ENCODE measurements around the gene RABAC1. TPM values are rescaled to one million over a fixed set of nuclear protein-coding genes. Genes with fewer than 3 reads are reported as not detected.

The RABAC1 gene
- total and polyA plus RNA-seq, 2 donors from 2014 or later = 146 to 333 TPM

DNA sequence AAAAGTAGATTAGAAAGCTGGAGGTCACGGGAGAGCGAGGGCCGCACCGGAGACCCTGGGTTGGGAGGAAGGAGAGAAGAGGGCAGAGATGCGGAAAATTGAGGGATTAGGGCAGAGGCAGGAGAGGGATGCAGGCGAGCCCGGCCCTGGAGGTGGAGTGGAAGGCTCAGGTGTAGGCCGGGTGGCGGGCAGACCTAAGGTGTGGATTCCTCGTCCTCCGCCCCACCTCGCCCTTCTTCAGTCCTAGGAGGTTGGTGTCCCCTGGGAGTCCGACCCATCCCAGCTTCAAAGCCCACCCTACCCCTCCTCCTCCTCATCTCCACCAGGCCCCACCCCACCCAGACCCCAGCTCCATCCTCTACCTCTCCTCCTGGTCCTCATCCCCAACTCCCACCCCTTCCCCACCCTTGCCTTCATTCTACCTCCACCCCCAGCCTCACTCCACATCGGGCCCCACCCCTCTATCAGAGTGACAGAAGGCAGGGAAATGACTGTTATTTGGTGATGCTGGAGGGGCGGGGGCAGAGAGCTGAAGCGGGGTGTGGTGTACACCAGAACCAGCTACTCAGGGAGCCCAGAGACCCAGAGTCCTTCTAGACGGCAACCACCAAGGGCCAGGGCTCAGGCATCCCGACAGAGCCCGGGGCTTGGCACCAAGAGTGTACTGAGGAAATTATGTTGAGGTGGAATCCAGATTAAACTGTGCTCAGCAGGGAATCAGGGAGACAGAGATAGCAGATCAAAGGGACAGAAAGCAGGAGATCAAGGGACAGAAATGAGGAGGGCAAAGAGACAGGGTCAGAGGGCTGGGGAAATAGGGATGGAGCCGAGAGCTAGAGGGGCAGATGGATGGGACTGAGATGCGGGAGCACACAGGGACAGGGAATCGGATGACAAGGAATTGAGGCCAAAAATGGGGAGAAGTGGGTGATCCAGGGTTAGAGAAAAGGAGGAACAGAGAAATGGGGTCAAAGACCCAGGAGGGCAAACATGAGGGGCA lies 37.2 kb downstream of the RABAC1 start:
- H3K9ac ChIP-seq (ENCODE audit: low read length in 3 of 3) = no peak overlapping the region
- no peaks in the 10 kb centered on the region for H3K36me3 ChIP-seq (ENCODE audit: control insufficient read depth in 2 of 3, insufficient read depth in 3 of 3, low read length in 3 of 3)
- H3K27ac ChIP-seq (ENCODE audit: low read depth in 2 of 2, low read length in 2 of 2) = no peak overlapping the region
- H3K4me1 ChIP-seq (ENCODE audit: control insufficient read depth in 2 of 3, insufficient read depth in 2 of 3, low read depth in 1 of 3, low read length in 3 of 3) = no peaks in the 10 kb centered on the region
- H3K9me3 ChIP-seq (ENCODE audit: control insufficient read depth in 2 of 3, insufficient read depth in 1 of 3, low read length in 3 of 3) = peaks cover 0 to 4% (median 0%) of the 10 kb centered on the region in 3 donors
- H3K27me3 ChIP-seq (ENCODE audit: control insufficient read depth, insufficient read depth, low read length) = peaks cover 66% of the 10 kb centered on the region
- H3K4me3 ChIP-seq (ENCODE audit: low read length in 3 of 3) = no peak overlapping the region
- intact Hi-C loops (cut with DNase I) = no loop called here
- DNase-seq (no peak), FAIRE-seq (no peak)
- no peak for TF ChIP-seq CTCF (IDR thresholded peaks at IDR 0.05; ENCODE audit: borderline replicate concordance, extremely low read depth, insufficient read depth)

DNA sequence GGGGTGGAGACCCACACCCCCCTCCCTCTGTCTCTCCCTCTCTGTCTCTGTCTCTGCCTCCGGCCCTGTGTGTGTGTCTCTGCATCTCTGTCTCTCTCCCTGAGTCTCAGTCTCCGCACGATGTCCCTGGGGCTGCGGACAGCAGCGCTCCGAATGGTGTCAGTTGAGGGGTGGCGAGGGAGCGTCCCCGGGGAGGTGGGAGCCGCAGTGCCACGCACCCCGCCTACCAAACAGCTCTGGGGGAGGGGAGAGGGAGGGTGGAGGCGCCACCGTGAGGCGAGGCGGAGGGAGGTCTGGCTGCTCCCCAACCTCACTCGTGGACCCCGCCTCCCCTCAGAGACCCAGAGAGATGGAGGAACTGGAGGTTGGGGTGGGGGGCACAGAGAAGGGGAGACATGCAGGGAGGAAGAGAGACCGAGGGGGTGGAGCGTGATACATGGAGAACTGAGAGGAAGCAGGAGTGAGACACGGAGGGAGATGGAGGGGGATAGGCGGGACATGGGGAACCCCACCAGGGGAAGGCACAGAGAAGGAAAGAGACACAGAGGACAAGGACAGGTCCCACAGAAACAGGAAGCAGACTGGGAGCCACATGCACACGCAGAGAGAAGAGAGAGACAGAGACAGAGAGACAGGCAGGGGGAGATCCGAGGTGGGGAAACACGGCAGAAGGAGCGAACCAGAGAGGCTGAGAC lies 38.1 kb downstream of the RABAC1 start:
- TF ChIP-seq CTCF (IDR thresholded peaks at IDR 0.05; ENCODE audit: borderline replicate concordance, extremely low read depth, insufficient read depth) = no peak
- Histone ChIP-seq H3K9ac (ENCODE audit: low read length in 3 of 3) (no peak overlapping the region), H3K36me3 (ENCODE audit: control insufficient read depth in 2 of 3, insufficient read depth in 3 of 3, low read length in 3 of 3) (no peaks in the 10 kb centered on the region), H3K4me3 (ENCODE audit: low read length in 3 of 3) (no peak overlapping the region), H3K9me3 (ENCODE audit: control insufficient read depth in 2 of 3, insufficient read depth in 1 of 3, low read length in 3 of 3) (peaks cover 0 to 4% (median 0%) of the 10 kb centered on the region in 3 donors), H3K27me3 (ENCODE audit: control insufficient read depth, insufficient read depth, low read length) (peaks cover 68% of the 10 kb centered on the region), H3K4me1 (ENCODE audit: control insufficient read depth in 2 of 3, insufficient read depth in 2 of 3, low read depth in 1 of 3, low read length in 3 of 3) (no peaks in the 10 kb centered on the region), H3K27ac (ENCODE audit: low read depth in 2 of 2, low read length in 2 of 2) (no peak overlapping the region)
- no peak for DNase-seq
- intact Hi-C loops (cut with DNase I) = no loop called here
- no peak for FAIRE-seq

GRCh38 chr19:41919948-41920712 lies 39.0 kb downstream of the RABAC1 start:
- no peak overlapping the region for H3K4me3 ChIP-seq (ENCODE audit: low read length in 3 of 3)
- FAIRE-seq (no peak), DNase-seq (no peak)
- H3K27ac ChIP-seq (ENCODE audit: low read depth in 2 of 2, low read length in 2 of 2) = no peak overlapping the region
- no peak for TF ChIP-seq CTCF (IDR thresholded peaks at IDR 0.05; ENCODE audit: borderline replicate concordance, extremely low read depth, insufficient read depth)
- H3K9me3 ChIP-seq (ENCODE audit: control insufficient read depth in 2 of 3, insufficient read depth in 1 of 3, low read length in 3 of 3) = peaks cover 0 to 4% (median 0%) of the 10 kb centered on the region in 3 donors
- no peaks in the 10 kb centered on the region for H3K4me1 ChIP-seq (ENCODE audit: control insufficient read depth in 2 of 3, insufficient read depth in 2 of 3, low read depth in 1 of 3, low read length in 3 of 3)
- H3K9ac ChIP-seq (ENCODE audit: low read length in 3 of 3) = no peak overlapping the region
- peaks cover 66% of the 10 kb centered on the region for H3K27me3 ChIP-seq (ENCODE audit: control insufficient read depth, insufficient read depth, low read length)
- H3K36me3 ChIP-seq (ENCODE audit: control insufficient read depth in 2 of 3, insufficient read depth in 3 of 3, low read length in 3 of 3) = no peaks in the 10 kb centered on the region
- intact Hi-C loops (cut with DNase I) = no loop called here

Measured in kidney (tissue), 14 donors.